GM12878 (cell line): ENCODE results near the gene ZDHHC19. TPM values are rescaled to one million over a fixed set of nuclear protein-coding genes. Genes with fewer than 3 reads are reported as not detected.

Source experiments
- ATAC-seq: fragments of 200-7000 bp; cut with Tn5 transposase; 3 replicates; pipeline ENCODE4 v1.9.1; 2020; ENCODE audit warnings: mild to moderate bottlenecking, moderate library complexity
- BruUV-seq: library from RNA; stranded (reverse); fragments of 400-500 nt; replicated peaks from 2 replicates; lab custom pipeline; 2021; lab: Mats Ljungman, UMichigan
- CTCF ChIA-PET: fragments of 300-600 bp; sonication (Branson Sonifier 250); formaldehyde crosslinking; extraction: SDS; loops from one replicate; lab custom pipeline; 2021; ENCODE audit warnings: inconsistent platforms; lab: Yijun Ruan, JAX
- POLR2A ChIA-PET: fragments of 350-600 bp; formaldehyde crosslinking; extraction: SDS; loops from one replicate; lab custom pipeline; 2021; ENCODE audit warnings: inconsistent platforms; lab: Charles Lee
- RAD21 ChIA-PET: fragments of 300-600 bp; sonication (Branson Sonifier 250); formaldehyde crosslinking; loops from one replicate; lab custom pipeline; 2023; ENCODE audit warnings: antibody characterized with exemption; ENCODE audit not compliant: unreplicated experiment; lab: Charles Lee
- SMC1A ChIA-PET: fragments of 300-600 bp; sonication (Branson Sonifier 250); formaldehyde crosslinking; loops from one replicate; lab custom pipeline; 2023; ENCODE audit not compliant: unreplicated experiment, uncharacterized antibody; lab: Charles Lee
- DNase-seq: peaks from one replicate; pipeline ENCODE4 v3.0.0-alpha.2; 2011; ENCODE audit warnings: low read depth, low spot score
- FAIRE-seq: peaks from 3 replicates; lab custom pipeline; 2011; peaks lifted over from hg19 to GRCh38; lab: Jason Lieb, UNC
- H2AFZ ChIP-seq: 2 replicates; pipeline ENCODE4 v1.6.0; 2011; ENCODE audit warnings: low read depth, low read length, control low read depth; ENCODE audit not compliant: control insufficient read depth
- H3K27ac ChIP-seq: 2 replicates; pipeline ENCODE4 v1.5.1; 2011; ENCODE audit warnings: control low read depth; ENCODE audit not compliant: control insufficient read depth, insufficient read depth
- H3K27me3 ChIP-seq, 2 experiments: replicated peaks in 1 of 2; 2 replicates each; pipeline versions ENCODE4 v1.6.0 to v1.6.1; 2011; ENCODE audit warnings: low read length in 1 of 2; ENCODE audit not compliant: control insufficient read depth in 2 of 2, insufficient read depth in 2 of 2
- H3K36me3 ChIP-seq, 2 experiments: 2 replicates each; pipeline ENCODE4 v1.5.1; 2011; ENCODE audit warnings: low read length in 1 of 2; ENCODE audit not compliant: control insufficient read depth in 2 of 2, insufficient read depth in 2 of 2
- H3K4me1 ChIP-seq: 2 replicates; pipeline ENCODE4 v1.6.1; 2011; ENCODE audit warnings: mild to moderate bottlenecking, low read length, moderate library complexity, mixed read lengths; ENCODE audit not compliant: control insufficient read depth, insufficient read depth
- H3K4me2 ChIP-seq: 2 replicates; pipeline ENCODE4 v1.6.0; 2011; ENCODE audit warnings: control low read depth; ENCODE audit not compliant: control insufficient read depth, insufficient read depth
- H3K4me3 ChIP-seq: fragments of 200-600 bp; sonication (generic); 2 replicates; pipeline ENCODE4 v1.5.1; 2016
- H3K79me2 ChIP-seq: 2 replicates; pipeline ENCODE4 v1.6.0; 2011; ENCODE audit warnings: low read length; ENCODE audit not compliant: control insufficient read depth, insufficient read depth
- H3K9ac ChIP-seq: 2 replicates; pipeline ENCODE4 v1.8.0; 2011; ENCODE audit warnings: low read length, control low read depth, mixed read lengths; ENCODE audit not compliant: control insufficient read depth, insufficient read depth
- H3K9me3 ChIP-seq: replicated peaks from 3 replicates; pipeline ENCODE4 v1.5.1; 2011; ENCODE audit warnings: mild to moderate bottlenecking, low read length; ENCODE audit not compliant: control insufficient read depth, insufficient read depth
- H4K20me1 ChIP-seq: 2 replicates; pipeline ENCODE4 v1.6.0; 2011; ENCODE audit not compliant: control insufficient read depth, insufficient read depth
- FOS ChIP-seq: IDR thresholded peaks from 3 replicates; pipeline ENCODE4 v1.6.1; 2011; ENCODE audit warnings: borderline replicate concordance; ENCODE audit not compliant: insufficient read length; ENCODE audit errors: extremely low read depth
- JUND ChIP-seq: IDR thresholded peaks from 2 replicates; pipeline ENCODE4 v1.6.1; 2012; ENCODE audit warnings: low read depth, mild to moderate bottlenecking, low read length, improper control_type of control experiment, moderate library complexity
- MLLT1 ChIP-seq: fragments of 450-650 bp; IDR thresholded peaks from 2 replicates; pipeline ENCODE4 v1.6.1; 2016; ENCODE audit warnings: mild to moderate bottlenecking
- NFYB ChIP-seq: IDR thresholded peaks from 2 replicates; pipeline ENCODE4 v1.6.1; 2011; ENCODE audit warnings: low read depth, mild to moderate bottlenecking, low read length, improper control_type of control experiment, moderate library complexity; ENCODE audit not compliant: insufficient read depth
- PML ChIP-seq: IDR thresholded peaks from 2 replicates; pipeline ENCODE4 v1.6.1; 2012; ENCODE audit warnings: low read length, inconsistent platforms
- ZSCAN29 ChIP-seq: fragments of 450-650 bp; IDR thresholded peaks from 2 replicates; pipeline ENCODE4 v1.6.1; 2017; ENCODE audit warnings: mild to moderate bottlenecking, moderate library complexity
- WGBS: methylation state at CpG from one replicate; pipeline ENCODE4 v1.1.6; 2016; ENCODE audit warnings: low lambda C conversion rate; ENCODE audit not compliant: insufficient replicate concordance, insufficient coverage; ENCODE audit errors: missing lambda C conversion rate; 5-methylcytosine and 5-hydroxymethylcytosine counted together
- in situ Hi-C: fragments of 300-500 bp; cut with MboI; formaldehyde crosslinking; loops from 9 replicates; pipeline ENCODE4 v1.14.3; 2018; ENCODE audit warnings: mixed read lengths
- intact Hi-C: fragments of 100-400 bp; cut with micrococcal nuclease; formaldehyde crosslinking; loops from one replicate; pipeline ENCODE4 v1.14.2; 2022; ENCODE audit not compliant: unreplicated experiment
- polyA plus RNA-seq, 11 experiments: library from polyadenylated mRNA; depleted of rRNA in 4 of 11; unstranded in 6 of 11; stranded (reverse) in 5 of 11; fragments of >200 nt; fragmentation: Nextera tagmentation in 4 of 11; fragmentation: Illumina TruSeq in 1 of 11; extraction: Ambion mirVana in 4 of 11; extraction: Trizol in 1 of 11; gene quantifications; 1 replicate in 1 of 11; 2 replicates in 10 of 11; pipeline versions ENCODE4 v1.2.1 to v1.2.3, GENCODE V29; 2011 to 2016; ENCODE audit warnings: inconsistent platforms in 2 of 11, missing spikeins in 2 of 11, low read depth in 1 of 11
- total RNA-seq, 4 experiments: library from RNA; depleted of rRNA in 3 of 4; stranded (reverse); fragments of >200 nt in 3 of 4; fragmentation: Illumina TruSeq in 1 of 4; extraction: Trizol in 1 of 4; gene quantifications; 2 replicates each; pipeline versions ENCODE4 v1.2.1 to v1.2.3, GENCODE V29; 2013 to 2021
- TF ChIP-seq, protein P1 (sequence below): IDR thresholded peaks from 2 replicates; pipeline ENCODE4 v1.6.1; 2012; ENCODE audit warnings: mild to moderate bottlenecking, low read depth, low read length

The ZDHHC19 gene
- total and polyA plus RNA-seq, 10 of the 15 experiments (the other 5 are each of a cell fraction or from before 2014, with no cell fraction given): 0.26 TPM; not detected in 9

GRCh38 chr3:196159526-196159925 lies 51.7 kb downstream of the ZDHHC19 start:
- FAIRE-seq: no peak
- H3K9ac ChIP-seq: no peak overlapping the region
- H3K27me3 ChIP-seq: no peaks in the 10 kb centered on the region
- no peaks in the 10 kb centered on the region for H4K20me1 ChIP-seq
- no peak for DNase-seq
- H3K4me3 ChIP-seq: peak overlapping the region; percentile 14; the same call in 1 of the 2 replicates
- H3K79me2 ChIP-seq: no peaks in the 10 kb centered on the region
- in situ Hi-C loops (no loop called here), intact Hi-C loops (no loop called here)
- H3K4me2 ChIP-seq: peak overlapping the region; percentile 5; the same call in 1 of the 2 replicates
- peak overlapping the region; percentile 73 for H2AFZ ChIP-seq
- RAD21 ChIA-PET: interaction anchor here (0.7 to 3.5 kb wide), 16 partner anchors 9 to 281 kb away, joined by 3 to 54 read pairs (median 6); no protein-coding TSS in a partner anchor
- no peak for ATAC-seq
- BruUV-seq: no TSS peak
- TF ChIP-seq FOS (no peak), ZSCAN29 (no peak), PML (no peak), MLLT1 (peak; percentile 44; the same call in 1 of the 2 replicates), JUND (no peak), NFYB (no peak)
- TF ChIP-seq, protein P1, sequence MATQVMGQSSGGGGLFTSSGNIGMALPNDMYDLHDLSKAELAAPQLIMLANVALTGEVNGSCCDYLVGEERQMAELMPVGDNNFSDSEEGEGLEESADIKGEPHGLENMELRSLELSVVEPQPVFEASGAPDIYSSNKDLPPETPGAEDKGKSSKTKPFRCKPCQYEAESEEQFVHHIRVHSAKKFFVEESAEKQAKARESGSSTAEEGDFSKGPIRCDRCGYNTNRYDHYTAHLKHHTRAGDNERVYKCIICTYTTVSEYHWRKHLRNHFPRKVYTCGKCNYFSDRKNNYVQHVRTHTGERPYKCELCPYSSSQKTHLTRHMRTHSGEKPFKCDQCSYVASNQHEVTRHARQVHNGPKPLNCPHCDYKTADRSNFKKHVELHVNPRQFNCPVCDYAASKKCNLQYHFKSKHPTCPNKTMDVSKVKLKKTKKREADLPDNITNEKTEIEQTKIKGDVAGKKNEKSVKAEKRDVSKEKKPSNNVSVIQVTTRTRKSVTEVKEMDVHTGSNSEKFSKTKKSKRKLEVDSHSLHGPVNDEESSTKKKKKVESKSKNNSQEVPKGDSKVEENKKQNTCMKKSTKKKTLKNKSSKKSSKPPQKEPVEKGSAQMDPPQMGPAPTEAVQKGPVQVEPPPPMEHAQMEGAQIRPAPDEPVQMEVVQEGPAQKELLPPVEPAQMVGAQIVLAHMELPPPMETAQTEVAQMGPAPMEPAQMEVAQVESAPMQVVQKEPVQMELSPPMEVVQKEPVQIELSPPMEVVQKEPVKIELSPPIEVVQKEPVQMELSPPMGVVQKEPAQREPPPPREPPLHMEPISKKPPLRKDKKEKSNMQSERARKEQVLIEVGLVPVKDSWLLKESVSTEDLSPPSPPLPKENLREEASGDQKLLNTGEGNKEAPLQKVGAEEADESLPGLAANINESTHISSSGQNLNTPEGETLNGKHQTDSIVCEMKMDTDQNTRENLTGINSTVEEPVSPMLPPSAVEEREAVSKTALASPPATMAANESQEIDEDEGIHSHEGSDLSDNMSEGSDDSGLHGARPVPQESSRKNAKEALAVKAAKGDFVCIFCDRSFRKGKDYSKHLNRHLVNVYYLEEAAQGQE: no peak
- CTCF ChIA-PET: interaction anchor here (0.6 to 2.1 kb wide), 11 partner anchors 10 to 135 kb away, joined by 3 to 15 read pairs (median 5); no protein-coding TSS in a partner anchor
- peak overlapping the region; percentile 66; the same call in 1 of the 2 replicates for H3K27ac ChIP-seq
- H3K9me3 ChIP-seq: no peaks in the 10 kb centered on the region
- POLR2A ChIA-PET: interaction anchor here (0.7 to 4.5 kb wide), 21 partner anchors 8 to 111 kb away, joined by 3 to 24 read pairs (median 4); no protein-coding TSS in a partner anchor
- peaks cover 12% of the 10 kb centered on the region for H3K4me1 ChIP-seq
- H3K36me3 ChIP-seq: no peaks in the 10 kb centered on the region
- SMC1A ChIA-PET: interaction anchor here (0.6 to 5.2 kb wide), 25 partner anchors 8 to 265 kb away, joined by 3 to 40 read pairs (median 5); no protein-coding TSS in a partner anchor
- 88% methylated on average over 13 of the region's 13 CpGs for WGBS
